HL-60 (cell line): Measurements from ENCODE around the gene IPO11.

ENCODE experiments used
- POLR2AphosphoS5 ChIP-seq: IDR thresholded peaks from 2 replicates; pipeline ENCODE4 v1.6.1; 2012; ENCODE audit warnings: low read depth
- TF ChIP-seq, protein P1 (sequence below): IDR thresholded peaks from one replicate; pipeline ENCODE4 v1.5.1; 2011; ENCODE audit warnings: low read length, control low read depth, inconsistent platforms; ENCODE audit not compliant: insufficient read depth
- TF ChIP-seq, protein P2 (sequence below): IDR thresholded peaks from 2 replicates; pipeline ENCODE4 v1.6.1; 2012; ENCODE audit warnings: low read depth; ENCODE audit not compliant: insufficient replicate concordance

DNA sequence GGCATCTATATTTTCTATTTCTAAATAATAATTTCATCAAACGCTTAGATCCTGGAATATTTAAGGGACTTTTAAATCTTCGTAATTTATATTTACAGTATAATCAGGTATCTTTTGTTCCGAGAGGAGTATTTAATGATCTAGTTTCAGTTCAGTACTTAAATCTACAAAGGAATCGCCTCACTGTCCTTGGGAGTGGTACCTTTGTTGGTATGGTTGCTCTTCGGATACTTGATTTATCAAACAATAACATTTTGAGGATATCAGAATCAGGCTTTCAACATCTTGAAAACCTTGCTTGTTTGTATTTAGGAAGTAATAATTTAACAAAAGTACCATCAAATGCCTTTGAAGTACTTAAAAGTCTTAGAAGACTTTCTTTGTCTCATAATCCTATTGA, 167.2 kb downstream of the IPO11 start:
- TF ChIP-seq, protein P1, sequence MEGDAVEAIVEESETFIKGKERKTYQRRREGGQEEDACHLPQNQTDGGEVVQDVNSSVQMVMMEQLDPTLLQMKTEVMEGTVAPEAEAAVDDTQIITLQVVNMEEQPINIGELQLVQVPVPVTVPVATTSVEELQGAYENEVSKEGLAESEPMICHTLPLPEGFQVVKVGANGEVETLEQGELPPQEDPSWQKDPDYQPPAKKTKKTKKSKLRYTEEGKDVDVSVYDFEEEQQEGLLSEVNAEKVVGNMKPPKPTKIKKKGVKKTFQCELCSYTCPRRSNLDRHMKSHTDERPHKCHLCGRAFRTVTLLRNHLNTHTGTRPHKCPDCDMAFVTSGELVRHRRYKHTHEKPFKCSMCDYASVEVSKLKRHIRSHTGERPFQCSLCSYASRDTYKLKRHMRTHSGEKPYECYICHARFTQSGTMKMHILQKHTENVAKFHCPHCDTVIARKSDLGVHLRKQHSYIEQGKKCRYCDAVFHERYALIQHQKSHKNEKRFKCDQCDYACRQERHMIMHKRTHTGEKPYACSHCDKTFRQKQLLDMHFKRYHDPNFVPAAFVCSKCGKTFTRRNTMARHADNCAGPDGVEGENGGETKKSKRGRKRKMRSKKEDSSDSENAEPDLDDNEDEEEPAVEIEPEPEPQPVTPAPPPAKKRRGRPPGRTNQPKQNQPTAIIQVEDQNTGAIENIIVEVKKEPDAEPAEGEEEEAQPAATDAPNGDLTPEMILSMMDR = no peak
- TF ChIP-seq POLR2AphosphoS5 = no peak
- TF ChIP-seq, protein P2, sequence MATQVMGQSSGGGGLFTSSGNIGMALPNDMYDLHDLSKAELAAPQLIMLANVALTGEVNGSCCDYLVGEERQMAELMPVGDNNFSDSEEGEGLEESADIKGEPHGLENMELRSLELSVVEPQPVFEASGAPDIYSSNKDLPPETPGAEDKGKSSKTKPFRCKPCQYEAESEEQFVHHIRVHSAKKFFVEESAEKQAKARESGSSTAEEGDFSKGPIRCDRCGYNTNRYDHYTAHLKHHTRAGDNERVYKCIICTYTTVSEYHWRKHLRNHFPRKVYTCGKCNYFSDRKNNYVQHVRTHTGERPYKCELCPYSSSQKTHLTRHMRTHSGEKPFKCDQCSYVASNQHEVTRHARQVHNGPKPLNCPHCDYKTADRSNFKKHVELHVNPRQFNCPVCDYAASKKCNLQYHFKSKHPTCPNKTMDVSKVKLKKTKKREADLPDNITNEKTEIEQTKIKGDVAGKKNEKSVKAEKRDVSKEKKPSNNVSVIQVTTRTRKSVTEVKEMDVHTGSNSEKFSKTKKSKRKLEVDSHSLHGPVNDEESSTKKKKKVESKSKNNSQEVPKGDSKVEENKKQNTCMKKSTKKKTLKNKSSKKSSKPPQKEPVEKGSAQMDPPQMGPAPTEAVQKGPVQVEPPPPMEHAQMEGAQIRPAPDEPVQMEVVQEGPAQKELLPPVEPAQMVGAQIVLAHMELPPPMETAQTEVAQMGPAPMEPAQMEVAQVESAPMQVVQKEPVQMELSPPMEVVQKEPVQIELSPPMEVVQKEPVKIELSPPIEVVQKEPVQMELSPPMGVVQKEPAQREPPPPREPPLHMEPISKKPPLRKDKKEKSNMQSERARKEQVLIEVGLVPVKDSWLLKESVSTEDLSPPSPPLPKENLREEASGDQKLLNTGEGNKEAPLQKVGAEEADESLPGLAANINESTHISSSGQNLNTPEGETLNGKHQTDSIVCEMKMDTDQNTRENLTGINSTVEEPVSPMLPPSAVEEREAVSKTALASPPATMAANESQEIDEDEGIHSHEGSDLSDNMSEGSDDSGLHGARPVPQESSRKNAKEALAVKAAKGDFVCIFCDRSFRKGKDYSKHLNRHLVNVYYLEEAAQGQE = no peak
